ENCODE results near the gene AEBP2. TPM values are rescaled to one million over a fixed set of nuclear protein-coding genes. Genes with fewer than 3 reads are reported as not detected.
"Not testable (repeated sequence)": the region's sequence is repeated elsewhere in the genome, so short reads cannot be mapped to it uniquely, and the experiment has no call there.

AEBP2 gene
- total and polyA plus RNA-seq, 2 of the 13 experiments (the other 11 are each of a cell fraction or from before 2014, with no cell fraction given) = 9.2 to 17.9 TPM

DNA sequence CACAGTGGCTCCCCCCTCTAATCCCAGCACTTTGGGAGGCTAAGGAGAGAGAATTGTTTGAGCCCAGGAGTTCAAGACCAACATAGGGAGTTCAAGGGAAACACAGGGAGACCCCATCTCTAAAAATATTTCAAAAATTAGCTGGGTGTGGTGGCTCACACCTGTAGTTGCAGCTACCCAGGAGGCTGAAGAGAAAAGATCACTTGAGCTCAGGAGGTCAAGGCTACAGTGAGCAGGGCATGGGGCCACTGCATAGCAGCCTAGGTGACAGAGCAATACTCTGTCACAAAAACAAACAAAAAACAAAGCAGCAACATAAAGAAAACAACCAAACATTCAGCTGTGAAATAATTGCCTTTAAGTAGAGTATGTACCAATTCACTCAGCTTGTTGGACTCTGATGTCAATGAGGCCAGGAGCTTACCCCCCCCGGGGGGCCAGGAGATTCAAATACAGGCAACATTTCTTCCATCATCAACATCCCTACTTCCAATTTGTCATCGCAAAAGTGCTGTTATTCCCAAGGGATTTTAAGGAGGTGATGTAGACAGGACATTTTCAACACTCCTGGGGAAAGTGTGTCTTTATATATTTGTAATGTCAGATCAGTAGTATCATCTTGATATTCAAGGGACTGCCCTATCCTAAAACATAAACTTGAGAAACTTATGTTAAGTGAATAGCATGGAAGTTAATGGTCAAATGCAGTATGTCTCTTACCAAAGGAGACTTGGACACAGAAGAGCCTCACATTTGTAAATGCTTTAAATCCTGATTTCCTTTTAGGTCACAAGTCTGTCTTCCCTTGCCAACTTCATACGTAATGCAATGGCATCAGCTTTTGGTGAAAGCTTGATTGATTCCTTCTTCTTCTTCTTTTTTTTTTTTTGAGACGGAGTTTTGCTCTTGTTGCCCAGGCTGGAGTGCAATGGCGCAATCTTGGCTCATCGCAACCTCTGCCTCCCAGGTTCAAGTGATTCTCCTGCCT is 40.6 kb upstream of the AEBP2 start (continued):
- TF ChIP-seq, protein P1, sequence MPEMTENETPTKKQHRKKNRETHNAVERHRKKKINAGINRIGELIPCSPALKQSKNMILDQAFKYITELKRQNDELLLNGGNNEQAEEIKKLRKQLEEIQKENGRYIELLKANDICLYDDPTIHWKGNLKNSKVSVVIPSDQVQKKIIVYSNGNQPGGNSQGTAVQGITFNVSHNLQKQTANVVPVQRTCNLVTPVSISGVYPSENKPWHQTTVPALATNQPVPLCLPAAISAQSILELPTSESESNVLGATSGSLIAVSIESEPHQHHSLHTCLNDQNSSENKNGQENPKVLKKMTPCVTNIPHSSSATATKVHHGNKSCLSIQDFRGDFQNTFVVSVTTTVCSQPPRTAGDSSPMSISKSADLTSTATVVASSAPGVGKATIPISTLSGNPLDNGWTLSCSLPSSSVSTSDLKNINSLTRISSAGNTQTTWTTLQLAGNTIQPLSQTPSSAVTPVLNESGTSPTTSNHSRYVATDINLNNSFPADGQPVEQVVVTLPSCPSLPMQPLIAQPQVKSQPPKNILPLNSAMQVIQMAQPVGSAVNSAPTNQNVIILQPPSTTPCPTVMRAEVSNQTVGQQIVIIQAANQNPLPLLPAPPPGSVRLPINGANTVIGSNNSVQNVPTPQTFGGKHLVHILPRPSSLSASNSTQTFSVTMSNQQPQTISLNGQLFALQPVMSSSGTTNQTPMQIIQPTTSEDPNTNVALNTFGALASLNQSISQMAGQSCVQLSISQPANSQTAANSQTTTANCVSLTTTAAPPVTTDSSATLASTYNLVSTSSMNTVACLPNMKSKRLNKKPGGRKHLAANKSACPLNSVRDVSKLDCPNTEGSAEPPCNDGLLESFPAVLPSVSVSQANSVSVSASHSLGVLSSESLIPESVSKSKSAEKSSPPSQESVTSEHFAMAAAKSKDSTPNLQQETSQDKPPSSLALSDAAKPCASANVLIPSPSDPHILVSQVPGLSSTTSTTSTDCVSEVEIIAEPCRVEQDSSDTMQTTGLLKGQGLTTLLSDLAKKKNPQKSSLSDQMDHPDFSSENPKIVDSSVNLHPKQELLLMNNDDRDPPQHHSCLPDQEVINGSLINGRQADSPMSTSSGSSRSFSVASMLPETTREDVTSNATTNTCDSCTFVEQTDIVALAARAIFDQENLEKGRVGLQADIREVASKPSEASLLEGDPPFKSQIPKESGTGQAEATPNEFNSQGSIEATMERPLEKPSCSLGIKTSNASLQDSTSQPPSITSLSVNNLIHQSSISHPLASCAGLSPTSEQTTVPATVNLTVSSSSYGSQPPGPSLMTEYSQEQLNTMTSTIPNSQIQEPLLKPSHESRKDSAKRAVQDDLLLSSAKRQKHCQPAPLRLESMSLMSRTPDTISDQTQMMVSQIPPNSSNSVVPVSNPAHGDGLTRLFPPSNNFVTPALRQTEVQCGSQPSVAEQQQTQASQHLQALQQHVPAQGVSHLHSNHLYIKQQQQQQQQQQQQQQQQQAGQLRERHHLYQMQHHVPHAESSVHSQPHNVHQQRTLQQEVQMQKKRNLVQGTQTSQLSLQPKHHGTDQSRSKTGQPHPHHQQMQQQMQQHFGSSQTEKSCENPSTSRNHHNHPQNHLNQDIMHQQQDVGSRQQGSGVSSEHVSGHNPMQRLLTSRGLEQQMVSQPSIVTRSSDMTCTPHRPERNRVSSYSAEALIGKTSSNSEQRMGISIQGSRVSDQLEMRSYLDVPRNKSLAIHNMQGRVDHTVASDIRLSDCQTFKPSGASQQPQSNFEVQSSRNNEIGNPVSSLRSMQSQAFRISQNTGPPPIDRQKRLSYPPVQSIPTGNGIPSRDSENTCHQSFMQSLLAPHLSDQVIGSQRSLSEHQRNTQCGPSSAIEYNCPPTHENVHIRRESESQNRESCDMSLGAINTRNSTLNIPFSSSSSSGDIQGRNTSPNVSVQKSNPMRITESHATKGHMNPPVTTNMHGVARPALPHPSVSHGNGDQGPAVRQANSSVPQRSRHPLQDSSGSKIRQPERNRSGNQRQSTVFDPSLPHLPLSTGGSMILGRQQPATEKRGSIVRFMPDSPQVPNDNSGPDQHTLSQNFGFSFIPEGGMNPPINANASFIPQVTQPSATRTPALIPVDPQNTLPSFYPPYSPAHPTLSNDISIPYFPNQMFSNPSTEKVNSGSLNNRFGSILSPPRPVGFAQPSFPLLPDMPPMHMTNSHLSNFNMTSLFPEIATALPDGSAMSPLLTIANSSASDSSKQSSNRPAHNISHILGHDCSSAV (CRISPR knock-in tag; IDR thresholded peaks at IDR 0.05; ENCODE audit: borderline replicate concordance) = no peak
- TF ChIP-seq ZFP37 (CRISPR knock-in tag; IDR thresholded peaks at IDR 0.05; ENCODE audit: borderline replicate concordance) = no peak
- TF ChIP-seq ZBTB1 (CRISPR knock-in tag; IDR thresholded peaks at IDR 0.05; ENCODE audit: borderline replicate concordance) = no peak
- no peak for TF ChIP-seq SRSF9 (IDR thresholded peaks at IDR 0.05; ENCODE audit: borderline replicate concordance, insufficient read depth, low read depth, low read length, poor library complexity, severe bottlenecking)
- TF ChIP-seq NR2F1 (CRISPR knock-in tag; IDR thresholded peaks at IDR 0.05) = peak in 1 of 2 experiments; percentile 66; a peak in 2 of 4 replicates
- TF ChIP-seq, protein P2, sequence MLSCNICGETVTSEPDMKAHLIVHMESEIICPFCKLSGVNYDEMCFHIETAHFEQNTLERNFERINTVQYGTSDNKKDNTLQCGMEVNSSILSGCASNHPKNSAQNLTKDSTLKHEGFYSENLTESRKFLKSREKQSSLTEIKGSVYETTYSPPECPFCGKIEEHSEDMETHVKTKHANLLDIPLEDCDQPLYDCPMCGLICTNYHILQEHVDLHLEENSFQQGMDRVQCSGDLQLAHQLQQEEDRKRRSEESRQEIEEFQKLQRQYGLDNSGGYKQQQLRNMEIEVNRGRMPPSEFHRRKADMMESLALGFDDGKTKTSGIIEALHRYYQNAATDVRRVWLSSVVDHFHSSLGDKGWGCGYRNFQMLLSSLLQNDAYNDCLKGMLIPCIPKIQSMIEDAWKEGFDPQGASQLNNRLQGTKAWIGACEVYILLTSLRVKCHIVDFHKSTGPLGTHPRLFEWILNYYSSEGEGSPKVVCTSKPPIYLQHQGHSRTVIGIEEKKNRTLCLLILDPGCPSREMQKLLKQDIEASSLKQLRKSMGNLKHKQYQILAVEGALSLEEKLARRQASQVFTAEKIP (CRISPR knock-in tag; IDR thresholded peaks at IDR 0.05; ENCODE audit: borderline replicate concordance) = no peak

DNA sequence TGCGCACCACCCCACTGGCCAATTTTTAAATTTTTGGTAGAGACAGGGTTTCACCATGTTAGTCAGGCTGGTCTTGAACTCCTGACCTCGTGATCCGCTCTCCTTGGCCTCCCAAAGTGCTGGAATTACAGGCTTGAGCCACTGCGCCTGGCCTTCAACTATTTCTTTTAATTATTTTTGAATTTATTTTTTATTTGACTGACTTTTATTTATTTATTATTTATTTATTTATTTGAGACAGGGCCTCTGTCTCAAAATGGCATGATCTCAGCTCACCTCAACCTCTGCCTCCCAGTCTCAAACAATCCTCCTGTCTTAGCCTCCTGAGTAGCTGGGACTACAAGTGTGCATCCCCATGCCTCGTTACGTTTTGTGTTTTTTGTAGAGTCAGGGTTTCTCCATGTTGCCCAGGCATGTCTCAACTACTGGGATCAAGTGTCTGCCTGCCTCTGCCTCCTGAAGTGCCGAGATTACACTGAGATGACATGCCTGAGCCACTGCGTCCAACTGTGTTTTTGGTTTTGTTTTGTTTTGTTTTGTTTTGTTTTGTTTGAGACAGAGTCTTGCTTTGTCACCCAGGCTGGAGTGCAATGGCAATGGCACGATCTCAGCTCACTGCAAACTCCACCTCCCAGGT is 38.5 kb upstream of the AEBP2 start:
- in situ Hi-C loops (cut with HindIII; ENCODE audit: extremely low pct_ligation_motif_present, low pct_unique_long_range_greater_than_20kb); BruUV-seq (replicated peaks); CTCF ChIA-PET (ENCODE audit: low intra/inter-chr PET ratio, low total read pairs): not testable (repeated sequence)

More for the DNA sequence above, 38.5 kb upstream of the AEBP2 start:
- H3K4me2 ChIP-seq (ENCODE audit: low read depth, low read length); H3K36me3 ChIP-seq (replicated peaks in 1 of 2; ENCODE audit: control insufficient read depth in 1 of 2, insufficient read depth in 2 of 2, low read length in 2 of 2); H3K27ac ChIP-seq (ENCODE audit: extremely low read length, insufficient read depth, low read length); H3K27me3 ChIP-seq (ENCODE audit: control insufficient read depth in 1 of 2, insufficient read depth in 2 of 2, low read length in 2 of 2); H3K9ac ChIP-seq (ENCODE audit: insufficient read depth, low read depth, low read length); H3K4me3 ChIP-seq (replicated peaks in 1 of 3; ENCODE audit: insufficient read depth in 1 of 3, low read depth in 2 of 3, low read length in 3 of 3); H3K9me3 ChIP-seq (ENCODE audit: low read length); H2AFZ ChIP-seq (ENCODE audit: low read length); H4K20me1 ChIP-seq (ENCODE audit: insufficient read depth, low read length); FAIRE-seq; DNase-seq (ENCODE audit: low spot score); ATAC-seq; H3K79me2 ChIP-seq (ENCODE audit: insufficient read depth, low read length); POLR2A ChIA-PET: not testable (repeated sequence)
- H3K4me1 ChIP-seq (ENCODE audit: insufficient read depth, low read length) = peaks cover 41% of the 10 kb centered on the region
- intact Hi-C loops (cut with micrococcal nuclease; ENCODE audit: unreplicated experiment) = loop anchor here (5.0 kb wide), 1 partner anchor 37 kb away; the partner anchor contains the start of gene AEBP2
- WGBS (ENCODE audit: low lambda C conversion rate) = 80% methylated on average over 9 of the region's 9 CpGs
